ENCODE data around the gene CLASP1. TPM values are rescaled to one million over a fixed set of nuclear protein-coding genes. Genes with fewer than 3 reads are reported as not detected.
"Not testable (repeated sequence)": the region's sequence is repeated elsewhere in the genome, so short reads cannot be mapped to it uniquely, and the experiment has no call there.

CLASP1 gene
- polyA plus RNA-seq, 1 experiment, result 12.8 TPM

- no peak for TF ChIP-seq CTCF (IDR thresholded peaks at IDR 0.05; ENCODE audit: low read depth, low read length)
- no peaks in the 10 kb centered on the region for H3K27me3 ChIP-seq (ENCODE audit: control insufficient read depth, insufficient read depth, low read length)
- no peaks in the 10 kb centered on the region for H3K9me3 ChIP-seq (ENCODE audit: control insufficient read depth, insufficient read depth, low read length)
- ChIA-PET CTCF (interaction anchor here (3.6 kb wide), 1 partner anchor 8 kb away, joined by 35 read pairs; no protein-coding TSS in a partner anchor), POLR2A (no interaction called here)
- no peak overlapping the region for H3K27ac ChIP-seq (ENCODE audit: low read depth, low read length)
- DNase-seq (ENCODE audit: low read depth, low spot score), result no peak
- no peak overlapping the region for H3K4me3 ChIP-seq (ENCODE audit: low read depth, low read length)
Observed at GRCh38 chr2:121348128-121348740, 301.0 kb downstream of the CLASP1 start.

- no peak for TF ChIP-seq CTCF (IDR thresholded peaks at IDR 0.05; ENCODE audit: low read depth, low read length)
- POLR2A ChIA-PET, result no interaction called here
- H3K27ac ChIP-seq (ENCODE audit: low read depth, low read length), result no peak overlapping the region
- H3K4me3 ChIP-seq (ENCODE audit: low read depth, low read length), result no peak overlapping the region
- H3K27me3 ChIP-seq (ENCODE audit: control insufficient read depth, insufficient read depth, low read length), result no peaks in the 10 kb centered on the region
- CTCF ChIA-PET, result interaction anchor here (3.6 kb wide), 1 partner anchor 9 kb away, joined by 35 read pairs; no protein-coding TSS in a partner anchor
- no peaks in the 10 kb centered on the region for H3K9me3 ChIP-seq (ENCODE audit: control insufficient read depth, insufficient read depth, low read length)
- DNase-seq (ENCODE audit: low read depth, low spot score), result no peak
Observed at GRCh38 chr2:121346859-121347258, 302.4 kb downstream of the CLASP1 start.

GRCh38 chr2:121346407-121346806 is 302.9 kb downstream of the CLASP1 start:
- Histone ChIP-seq H3K9me3 (ENCODE audit: control insufficient read depth, insufficient read depth, low read length) (no peaks in the 10 kb centered on the region), H3K27me3 (ENCODE audit: control insufficient read depth, insufficient read depth, low read length) (no peaks in the 10 kb centered on the region), H3K4me3 (ENCODE audit: low read depth, low read length) (no peak overlapping the region), H3K27ac (ENCODE audit: low read depth, low read length) (no peak overlapping the region)
- ChIA-PET CTCF (interaction anchor here (3.6 kb wide), 1 partner anchor 10 kb away, joined by 35 read pairs; no protein-coding TSS in a partner anchor), POLR2A (no interaction called here)
- no peak for DNase-seq (ENCODE audit: low read depth, low spot score)
- no peak for TF ChIP-seq CTCF (IDR thresholded peaks at IDR 0.05; ENCODE audit: low read depth, low read length)

GRCh38 chr2:121345887-121346286 is 303.4 kb downstream of the CLASP1 start:
- POLR2A ChIA-PET, result no interaction called here
- Histone ChIP-seq H3K27ac (ENCODE audit: low read depth, low read length) (no peak overlapping the region), H3K9me3 (ENCODE audit: control insufficient read depth, insufficient read depth, low read length) (no peaks in the 10 kb centered on the region), H3K4me3 (ENCODE audit: low read depth, low read length) (no peak overlapping the region), H3K27me3 (ENCODE audit: control insufficient read depth, insufficient read depth, low read length) (no peaks in the 10 kb centered on the region)
- CTCF ChIA-PET, result interaction anchor here (0.6 to 3.6 kb wide), 3 partner anchors 10 to 31 kb away, joined by 3 to 35 read pairs (median 4); no protein-coding TSS in a partner anchor
- TF ChIP-seq CTCF (IDR thresholded peaks at IDR 0.05; ENCODE audit: low read depth, low read length), result no peak
- DNase-seq (ENCODE audit: low read depth, low spot score), result no peak

- Histone ChIP-seq H3K9me3 (ENCODE audit: control insufficient read depth, insufficient read depth, low read length) (no peaks in the 10 kb centered on the region), H3K27ac (ENCODE audit: low read depth, low read length) (no peak overlapping the region), H3K27me3 (ENCODE audit: control insufficient read depth, insufficient read depth, low read length) (no peaks in the 10 kb centered on the region), H3K4me3 (ENCODE audit: low read depth, low read length) (no peak overlapping the region)
- CTCF ChIA-PET, result interaction anchor here (0.8 to 3.6 kb wide), 2 partner anchors 11 to 15 kb away, joined by 4 to 35 read pairs; no protein-coding TSS in a partner anchor
- no peak for DNase-seq (ENCODE audit: low read depth, low spot score)
- TF ChIP-seq CTCF (IDR thresholded peaks at IDR 0.05; ENCODE audit: low read depth, low read length), result no peak
- POLR2A ChIA-PET, result no interaction called here
Observed at GRCh38 chr2:121345101-121345500, 304.2 kb downstream of the CLASP1 start.

- DNase-seq (ENCODE audit: low read depth, low spot score); H3K4me3 ChIP-seq (ENCODE audit: low read depth, low read length); H3K27ac ChIP-seq (ENCODE audit: low read depth, low read length); H3K27me3 ChIP-seq (ENCODE audit: control insufficient read depth, insufficient read depth, low read length); POLR2A ChIA-PET; H3K9me3 ChIP-seq (ENCODE audit: control insufficient read depth, insufficient read depth, low read length): not testable (repeated sequence)
- CTCF ChIA-PET, result interaction anchor here (4.3 kb wide), 1 partner anchor 12 kb away, joined by 25 read pairs; no protein-coding TSS in a partner anchor
Observed at GRCh38 chr2:121343828-121344399, 305.3 kb downstream of the CLASP1 start.
